ENCODE measurements around the gene BGLAP.

- TF ChIP-seq CTCF (IDR thresholded peaks at IDR 0.05; ENCODE audit: poor library complexity) = no peak
- no peak for TF ChIP-seq EZH2 (IDR thresholded peaks at IDR 0.05; ENCODE audit: borderline replicate concordance)
Measured at GRCh38 chr1:156262461-156263287, 20.7 kb downstream of the BGLAP start.

All from hepatocyte (in vitro differentiated cells).